ENCODE results near the gene TINCR. TPM values are rescaled to one million over a fixed set of nuclear protein-coding genes. Genes with fewer than 3 reads are reported as not detected.
"Not testable (repeated sequence)": the region's sequence is repeated elsewhere in the genome, so short reads cannot be mapped to it uniquely, and the experiment has no call there.

TINCR gene
- polyA plus RNA-seq, 6 donors from 2014 or later = 0.08 to 0.32 (median 0.12) TPM; not detected in 3

DNA sequence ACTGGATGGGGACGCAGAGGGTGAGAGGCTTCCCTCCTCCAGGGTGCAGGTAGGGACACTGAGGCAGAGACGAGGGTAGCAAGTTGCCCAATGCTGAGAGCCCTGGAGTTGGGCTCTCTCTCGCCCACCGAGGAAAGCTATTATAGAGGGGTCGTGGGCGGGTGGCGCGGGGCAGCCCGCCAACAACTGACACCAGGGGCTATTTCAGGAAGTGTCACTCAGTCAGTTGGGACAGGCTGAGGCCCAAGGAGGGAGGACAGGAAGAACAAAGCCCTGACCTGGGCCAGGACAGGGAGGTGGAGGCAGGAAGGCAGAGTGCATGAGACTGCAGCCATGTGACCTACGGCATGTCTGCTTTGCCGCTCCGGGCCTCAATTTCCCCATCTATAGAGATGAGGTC, 29.9 kb downstream of the TINCR start:
- H3K27me3 Mint-ChIP-seq = peaks cover 8 to 48% (median 35%) of the 10 kb centered on the region in 3 donors
- DNase-seq (no peak), ATAC-seq (ENCODE audit: low read depth in 2 of 2) (no peak)
- H3K9me3 Mint-ChIP-seq = peaks cover 9 to 32% (median 30%) of the 10 kb centered on the region in 7 donors
- H3K36me3 Mint-ChIP-seq = peaks cover 6 to 26% of the 10 kb centered on the region in 2 donors
- H3K4me1 Mint-ChIP-seq = peaks cover 0 to 3% (median 0%) of the 10 kb centered on the region in 3 donors
- H3K27ac Mint-ChIP-seq = no peak overlapping the region
- H3K4me3 Mint-ChIP-seq = no peak overlapping the region

DNA sequence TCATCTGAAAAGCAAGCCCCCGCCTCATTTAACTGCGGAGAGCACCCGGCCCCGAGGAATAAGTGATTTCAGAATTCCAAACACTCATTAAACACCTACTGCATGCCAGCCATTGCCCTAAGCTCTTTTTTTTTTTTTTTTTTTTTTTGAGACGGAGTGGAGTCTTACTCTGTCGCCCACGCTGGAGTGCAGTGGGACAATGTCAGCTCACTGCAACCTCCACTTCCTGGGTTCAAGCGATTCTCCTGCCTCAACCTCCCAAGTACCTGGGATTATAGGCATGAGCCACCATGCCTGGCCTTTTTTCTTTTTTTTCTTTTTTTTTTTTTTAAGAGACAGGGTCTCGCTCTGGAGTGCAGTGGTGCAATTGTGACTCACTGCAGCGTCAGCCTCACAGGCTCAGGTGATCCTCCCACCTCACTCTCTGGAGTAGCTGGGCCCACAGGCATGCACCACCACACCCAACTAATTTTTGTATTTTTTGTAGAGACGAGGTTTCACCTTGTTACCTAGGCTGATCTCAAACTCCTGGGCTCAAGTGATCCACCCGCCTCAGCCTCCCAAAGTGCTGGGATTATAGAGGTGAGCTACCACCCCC, 30.7 kb downstream of the TINCR start:
- H3K9me3 Mint-ChIP-seq = peaks cover 9 to 37% (median 32%) of the 10 kb centered on the region in 7 donors
- H3K27me3 Mint-ChIP-seq = peaks cover 5 to 48% (median 35%) of the 10 kb centered on the region in 3 donors
- H3K36me3 Mint-ChIP-seq = peaks cover 6 to 27% of the 10 kb centered on the region in 2 donors
- not testable (repeated sequence) for H3K4me3 Mint-ChIP-seq; DNase-seq; ATAC-seq (ENCODE audit: low read depth in 2 of 2); H3K4me1 Mint-ChIP-seq; H3K27ac Mint-ChIP-seq

DNA sequence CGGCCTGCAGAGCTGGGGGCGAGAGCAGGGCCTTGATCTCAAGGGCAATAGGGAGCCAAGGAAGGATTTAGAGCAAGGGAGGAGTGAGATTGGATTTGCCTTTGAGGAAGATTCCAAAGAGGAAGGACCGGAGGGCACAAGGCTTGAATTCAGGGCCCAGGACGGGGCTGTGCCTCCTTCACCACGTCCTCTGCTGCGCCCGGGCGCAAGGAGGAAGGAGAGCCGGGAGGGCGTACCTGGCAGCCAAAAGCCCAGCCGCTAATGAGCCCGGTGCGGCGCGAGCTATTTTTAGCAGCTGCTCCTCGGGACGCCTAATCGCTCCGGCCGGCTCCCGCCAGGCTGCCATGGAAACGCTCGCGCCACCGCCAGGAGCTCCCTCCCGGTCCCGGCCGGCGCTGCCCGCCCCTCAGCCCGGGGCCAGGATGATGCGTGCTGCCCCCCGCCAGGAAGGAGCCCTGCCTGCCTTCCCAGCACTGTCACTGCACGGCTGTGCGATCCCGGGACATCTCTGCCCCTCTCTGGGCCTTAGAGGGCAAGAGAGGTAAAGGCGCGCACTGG, 31.3 kb downstream of the TINCR start:
- peaks cover 5 to 48% (median 35%) of the 10 kb centered on the region in 3 donors for H3K27me3 Mint-ChIP-seq
- peaks cover 6 to 27% of the 10 kb centered on the region in 2 donors for H3K36me3 Mint-ChIP-seq
- ATAC-seq (ENCODE audit: low read depth in 2 of 2) (no peak), DNase-seq (no peak)
- peaks cover 9 to 37% (median 32%) of the 10 kb centered on the region in 7 donors for H3K9me3 Mint-ChIP-seq
- no peak overlapping the region for H3K27ac Mint-ChIP-seq
- H3K4me1 Mint-ChIP-seq = peaks cover 0 to 3% (median 0%) of the 10 kb centered on the region in 3 donors
- H3K4me3 Mint-ChIP-seq = peak overlapping the region in 1 of 8 donors; percentile 66

DNA sequence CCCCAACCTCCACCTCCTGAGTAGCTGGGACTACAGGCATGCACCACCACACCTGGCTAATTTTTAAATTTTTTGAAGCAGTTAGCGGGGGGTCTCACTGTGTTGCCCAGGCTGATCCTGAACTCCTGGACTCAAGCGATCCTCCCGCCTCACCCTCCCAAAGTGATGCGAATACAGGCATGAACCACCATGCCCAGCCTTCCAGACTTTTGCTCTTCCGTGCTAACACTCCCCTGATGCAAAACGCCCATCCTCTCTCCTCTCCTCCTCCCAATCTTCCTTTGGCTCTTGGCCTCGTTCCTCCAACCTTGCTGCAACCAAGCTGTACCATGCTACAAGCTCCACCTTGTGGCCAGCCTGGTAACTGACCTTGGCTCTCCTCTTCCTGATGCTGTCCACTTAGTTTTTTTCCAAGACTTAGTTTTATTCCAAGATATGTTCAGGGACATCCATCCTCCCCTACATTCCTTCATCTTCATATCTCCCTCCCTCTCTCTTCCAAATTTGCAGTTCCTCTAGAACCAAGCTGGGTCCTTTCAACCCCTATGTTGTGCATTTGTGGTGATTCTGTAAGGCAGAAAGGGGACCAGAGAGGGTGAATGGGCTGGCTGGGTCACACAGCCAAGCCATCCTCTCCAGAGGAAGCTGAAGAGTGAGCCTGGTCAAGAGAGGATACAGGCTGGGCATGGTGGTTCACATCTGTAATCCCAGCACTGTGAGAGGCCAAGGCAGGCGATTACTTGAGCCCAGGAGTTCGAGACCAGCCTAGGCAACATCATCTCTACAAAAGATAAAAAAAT, 32.8 kb downstream of the TINCR start:
- DNase-seq = no peak
- Mint-ChIP-seq H3K9me3 (peaks cover 9 to 38% (median 32%) of the 10 kb centered on the region in 7 donors), H3K4me1 (peaks cover 0 to 3% (median 0%) of the 10 kb centered on the region in 3 donors), H3K27ac (peak overlapping the region in 1 of 6 donors; percentile 83), H3K4me3 (peak overlapping the region in 1 of 8 donors; percentile 76), H3K36me3 (peaks cover 6 to 27% of the 10 kb centered on the region in 2 donors), H3K27me3 (peaks cover 5 to 46% (median 35%) of the 10 kb centered on the region in 3 donors)
- ATAC-seq (ENCODE audit: low read depth in 2 of 2) = no peak

DNA sequence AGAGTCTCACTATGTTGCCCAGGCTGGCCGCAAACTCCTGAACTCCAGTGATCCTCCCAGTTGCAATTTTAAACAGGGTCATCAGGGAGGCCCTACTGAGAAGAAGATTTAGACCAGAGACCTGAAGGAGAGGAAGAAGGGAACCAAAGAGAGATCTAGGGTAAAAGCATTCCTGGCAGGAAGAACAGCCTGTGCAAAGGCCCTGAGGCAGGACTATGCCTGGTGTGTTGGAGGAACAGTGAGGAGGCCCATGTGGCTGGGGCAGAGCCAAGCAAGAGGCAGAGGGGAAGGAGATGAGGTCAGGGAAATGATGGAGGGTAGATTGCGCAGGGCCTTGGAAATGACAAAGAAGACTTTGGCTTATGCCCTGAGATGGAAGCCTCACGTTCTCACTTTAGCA, 34.5 kb downstream of the TINCR start:
- peak overlapping the region in 1 of 8 donors; percentile 36 for H3K4me3 Mint-ChIP-seq
- no peaks in the 10 kb centered on the region for H3K4me1 Mint-ChIP-seq

DNA sequence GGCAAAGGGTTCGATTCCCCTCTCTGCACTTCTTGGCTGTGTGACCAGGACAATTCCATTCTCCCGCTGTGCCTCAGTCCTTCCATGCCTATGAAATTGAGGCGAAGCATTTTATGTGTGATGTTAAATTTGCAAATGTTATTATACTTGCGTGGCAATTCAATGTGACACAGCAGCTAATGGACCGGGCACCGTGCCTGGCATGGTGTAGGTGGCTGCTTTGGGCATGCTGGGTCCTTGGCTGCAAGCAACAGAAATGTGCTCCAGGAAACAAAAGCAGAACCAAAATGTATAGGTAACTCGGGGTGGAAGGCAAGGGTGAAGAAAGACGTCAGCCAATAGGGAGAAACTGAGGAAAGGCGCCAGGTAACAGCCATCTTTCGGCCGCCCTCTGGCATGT, 37.1 kb downstream of the TINCR start:
- H3K4me1 Mint-ChIP-seq = no peaks in the 10 kb centered on the region
- no peak overlapping the region for H3K27ac Mint-ChIP-seq
- peaks cover 0 to 37% (median 37%) of the 10 kb centered on the region in 3 donors for H3K27me3 Mint-ChIP-seq
- no peak overlapping the region for H3K4me3 Mint-ChIP-seq
- ATAC-seq (ENCODE audit: low read depth in 2 of 2) (no peak), DNase-seq (no peak)
- H3K36me3 Mint-ChIP-seq = peaks cover 6 to 21% of the 10 kb centered on the region in 2 donors
- peaks cover 9 to 33% (median 28%) of the 10 kb centered on the region in 7 donors for H3K9me3 Mint-ChIP-seq

More for the DNA sequence above, 34.5 kb downstream of the TINCR start:
- H3K27ac Mint-ChIP-seq = peak overlapping the region in 1 of 6 donors; percentile 42
- peaks cover 5 to 43% (median 39%) of the 10 kb centered on the region in 3 donors for H3K27me3 Mint-ChIP-seq
- peaks cover 9 to 38% (median 32%) of the 10 kb centered on the region in 7 donors for H3K9me3 Mint-ChIP-seq
- H3K36me3 Mint-ChIP-seq = peaks cover 6 to 27% of the 10 kb centered on the region in 2 donors
- no peak for ATAC-seq (ENCODE audit: low read depth in 2 of 2)
- no peak for DNase-seq

DNA sequence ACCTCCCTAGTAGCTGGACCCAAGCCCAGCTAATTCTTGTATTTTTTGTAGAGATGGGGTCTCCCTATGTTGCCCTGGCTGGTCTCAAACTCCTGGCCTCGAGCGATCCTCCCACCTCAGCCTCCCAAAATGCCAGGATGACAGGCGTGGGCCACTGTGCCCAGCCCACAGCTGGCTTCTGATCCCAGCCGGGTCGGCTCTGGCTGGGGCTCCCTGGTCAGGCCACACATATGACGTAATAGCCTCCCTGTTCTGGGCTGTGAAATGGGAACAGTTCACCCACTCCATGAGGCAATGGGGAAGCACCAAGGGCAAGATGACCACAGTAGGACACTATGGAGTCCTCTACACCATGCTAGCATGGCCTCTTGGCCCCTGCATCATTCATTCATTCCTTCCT, 41.1 kb downstream of the TINCR start:
- ATAC-seq (ENCODE audit: low read depth in 2 of 2) = no peak
- DNase-seq = no peak
- Mint-ChIP-seq H3K27me3 (peaks cover 5 to 50% (median 46%) of the 10 kb centered on the region in 3 donors), H3K36me3 (peaks cover 0 to 8% of the 10 kb centered on the region in 2 donors), H3K4me1 (peaks cover 0 to 5% (median 0%) of the 10 kb centered on the region in 3 donors), H3K27ac (no peak overlapping the region), H3K4me3 (no peak overlapping the region), H3K9me3 (peaks cover 0 to 10% (median 4%) of the 10 kb centered on the region in 7 donors)

DNA sequence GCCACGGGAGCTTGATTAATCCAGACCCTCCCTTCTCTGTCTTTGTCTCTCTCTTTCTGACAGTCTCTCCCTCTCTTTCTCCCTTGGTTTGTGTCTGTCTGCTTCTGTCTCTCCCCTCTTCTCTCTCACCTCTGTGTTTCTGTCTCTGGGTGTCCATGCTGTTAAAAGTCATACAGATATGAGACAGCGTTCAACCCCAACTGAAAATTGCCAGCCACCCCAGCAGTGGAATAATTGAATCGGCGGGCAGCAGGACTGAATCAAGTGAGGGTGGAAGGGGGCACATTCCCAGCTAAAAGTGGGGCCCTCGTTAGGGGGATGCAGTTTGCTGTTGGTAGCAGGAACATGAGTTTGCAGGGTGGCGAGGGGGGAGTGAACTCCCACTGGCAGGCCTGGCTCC, 43.7 kb downstream of the TINCR start:
- H3K4me3 Mint-ChIP-seq = no peak overlapping the region
- H3K27ac Mint-ChIP-seq = no peak overlapping the region
- peaks cover 3 to 12% (median 7%) of the 10 kb centered on the region in 7 donors for H3K9me3 Mint-ChIP-seq
- DNase-seq = no peak
- H3K27me3 Mint-ChIP-seq = peaks cover 10 to 40% (median 33%) of the 10 kb centered on the region in 3 donors
- peaks cover 0 to 5% (median 0%) of the 10 kb centered on the region in 3 donors for H3K4me1 Mint-ChIP-seq
- ATAC-seq (ENCODE audit: low read depth in 2 of 2) = no peak
- H3K36me3 Mint-ChIP-seq = peaks cover 0 to 8% of the 10 kb centered on the region in 2 donors

DNA sequence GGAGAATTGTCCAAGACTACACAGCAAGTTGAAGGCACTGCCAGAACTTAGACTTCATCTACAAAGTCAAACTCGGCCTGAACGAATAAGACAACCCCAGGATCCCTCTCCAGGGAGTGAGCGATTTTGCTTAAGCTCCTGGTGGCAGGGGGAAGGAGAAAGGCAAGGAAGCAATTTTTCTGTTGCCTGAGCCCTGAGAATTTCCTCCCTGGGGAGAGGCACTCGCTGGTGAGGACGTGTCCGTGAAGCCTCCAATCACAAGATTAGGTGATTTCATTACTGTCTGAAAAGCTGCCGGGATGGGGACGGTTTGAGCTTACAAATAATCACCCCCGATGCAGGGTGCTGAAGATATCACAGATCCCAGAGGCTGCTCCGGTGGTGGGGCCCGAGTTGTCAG, 45.6 kb downstream of the TINCR start:
- no peak overlapping the region for H3K4me3 Mint-ChIP-seq
- H3K27me3 Mint-ChIP-seq = peaks cover 10 to 46% (median 40%) of the 10 kb centered on the region in 3 donors
- peaks cover 7 to 22% (median 13%) of the 10 kb centered on the region in 7 donors for H3K9me3 Mint-ChIP-seq
- DNase-seq (no peak), ATAC-seq (ENCODE audit: low read depth in 2 of 2) (no peak)
- H3K27ac Mint-ChIP-seq = no peak overlapping the region
- peaks cover 0 to 9% of the 10 kb centered on the region in 2 donors for H3K36me3 Mint-ChIP-seq
- peaks cover 0 to 5% (median 0%) of the 10 kb centered on the region in 3 donors for H3K4me1 Mint-ChIP-seq

DNA sequence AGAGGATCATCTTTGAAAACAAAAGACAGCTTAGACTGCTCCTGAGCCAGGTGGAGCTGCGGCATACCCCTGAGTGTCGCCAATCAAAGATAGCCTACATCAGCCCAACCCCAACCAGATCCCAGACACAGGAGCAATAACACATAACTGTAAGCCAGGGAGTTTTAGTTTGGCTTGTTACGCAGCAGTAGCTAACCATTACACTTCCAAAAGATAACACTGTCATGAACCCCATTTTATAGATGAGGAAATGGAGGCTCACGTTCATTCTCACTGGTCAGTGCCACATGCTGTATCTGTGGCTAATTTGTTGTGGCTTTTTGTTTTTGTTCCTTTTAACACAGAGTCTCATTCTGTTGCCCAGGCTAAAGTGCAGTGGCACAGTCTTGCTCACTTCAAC, 47.3 kb downstream of the TINCR start:
- peaks cover 18 to 39% (median 24%) of the 10 kb centered on the region in 7 donors for H3K9me3 Mint-ChIP-seq
- ATAC-seq (ENCODE audit: low read depth in 2 of 2) (no peak), DNase-seq (no peak)
- no peak overlapping the region for H3K27ac Mint-ChIP-seq
- H3K4me3 Mint-ChIP-seq = no peak overlapping the region
- H3K4me1 Mint-ChIP-seq = peaks cover 0 to 5% (median 0%) of the 10 kb centered on the region in 3 donors
- peaks cover 15 to 33% (median 31%) of the 10 kb centered on the region in 3 donors for H3K27me3 Mint-ChIP-seq
- H3K36me3 Mint-ChIP-seq = peaks cover 9 to 19% of the 10 kb centered on the region in 2 donors

DNA sequence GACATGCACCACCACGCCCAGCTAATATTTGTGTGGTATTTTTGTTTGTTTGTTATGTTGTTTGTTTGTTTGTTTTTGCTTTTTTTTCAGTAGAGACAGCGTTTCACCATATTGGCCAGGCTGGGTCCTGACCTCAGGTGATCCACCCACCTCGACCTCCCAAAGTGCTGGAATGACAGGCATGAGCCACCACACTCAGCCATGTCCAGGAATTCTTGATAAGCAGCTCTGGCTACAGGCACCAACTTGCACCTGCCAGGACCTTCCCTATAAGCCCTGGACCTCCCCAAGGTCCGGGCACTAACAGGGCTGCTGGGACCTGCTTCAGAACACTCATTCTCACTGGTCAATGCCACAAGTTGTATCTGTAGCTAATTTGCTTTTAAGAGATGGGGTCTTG, 48.7 kb downstream of the TINCR start:
- Mint-ChIP-seq H3K36me3 (peaks cover 9 to 14% of the 10 kb centered on the region in 2 donors), H3K27ac (no peak overlapping the region), H3K9me3 (peaks cover 13 to 50% (median 22%) of the 10 kb centered on the region in 7 donors), H3K27me3 (peaks cover 13 to 23% (median 20%) of the 10 kb centered on the region in 3 donors), H3K4me3 (no peak overlapping the region), H3K4me1 (peaks cover 0 to 5% (median 0%) of the 10 kb centered on the region in 3 donors)
- DNase-seq (no peak), ATAC-seq (ENCODE audit: low read depth in 2 of 2) (no peak)

DNA sequence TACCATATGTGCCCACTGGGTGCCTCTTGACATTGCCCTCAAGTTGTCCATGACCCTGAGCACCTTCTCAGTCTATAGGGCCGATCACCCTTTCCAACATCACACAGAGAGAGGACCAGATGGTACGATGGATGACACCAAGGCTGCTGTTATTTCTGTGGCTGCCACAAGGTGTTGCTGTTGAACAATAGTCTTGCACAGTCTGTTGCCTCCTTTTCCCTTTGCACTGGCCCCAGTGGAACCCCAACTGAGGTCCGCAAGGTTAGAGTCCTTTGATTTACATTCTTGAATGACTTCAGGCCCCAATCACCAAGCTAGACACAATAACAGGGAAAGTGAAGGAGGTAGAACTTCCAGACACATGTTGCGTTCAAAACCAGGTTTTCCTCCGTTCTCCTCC, 52.0 kb downstream of the TINCR start:
- H3K9me3 Mint-ChIP-seq = peaks cover 17 to 53% (median 24%) of the 10 kb centered on the region in 7 donors
- H3K27me3 Mint-ChIP-seq = peaks cover 5 to 15% (median 11%) of the 10 kb centered on the region in 3 donors

DNA sequence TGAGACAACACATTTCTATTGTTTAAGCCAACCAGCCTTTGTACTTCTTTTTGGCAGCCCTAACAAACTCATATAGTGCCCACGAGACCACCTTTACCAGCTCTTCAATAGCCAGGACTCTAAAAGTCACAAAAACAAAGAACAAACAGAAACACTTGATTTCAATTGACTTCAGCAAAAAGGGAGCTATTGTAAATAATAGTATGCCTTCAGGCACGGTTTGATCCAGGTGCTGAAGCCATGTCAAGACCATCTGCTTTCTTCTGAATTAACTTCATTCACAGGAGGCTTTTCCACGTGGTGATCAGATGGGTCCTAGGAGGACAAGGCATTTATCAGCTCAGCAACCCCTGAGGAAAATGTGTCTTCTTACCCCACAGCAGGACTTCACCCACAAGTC, 53.8 kb downstream of the TINCR start:
- Mint-ChIP-seq H3K4me3 (no peak overlapping the region), H3K27me3 (peaks cover 8 to 15% (median 11%) of the 10 kb centered on the region in 3 donors), H3K36me3 (peaks cover 9 to 29% of the 10 kb centered on the region in 2 donors), H3K27ac (no peak overlapping the region), H3K4me1 (no peaks in the 10 kb centered on the region), H3K9me3 (peaks cover 16 to 43% (median 27%) of the 10 kb centered on the region in 7 donors)
- no peak for DNase-seq
- no peak for ATAC-seq (ENCODE audit: low read depth in 2 of 2)

More for the DNA sequence above, 52.0 kb downstream of the TINCR start:
- Mint-ChIP-seq H3K27ac (no peak overlapping the region), H3K4me1 (no peaks in the 10 kb centered on the region), H3K36me3 (peaks cover 9 to 22% of the 10 kb centered on the region in 2 donors), H3K4me3 (no peak overlapping the region)
- DNase-seq (no peak), ATAC-seq (ENCODE audit: low read depth in 2 of 2) (no peak)

All from naive B cell (primary cell).